Fibroblast of skin of back (primary cell): Measurements from ENCODE around the gene ISY1.

ENCODE experiments used
- DNase-seq: peaks from one replicate; pipeline ENCODE4 v3.0.0-alpha.2; 2013

ISY1 gene

DNA sequence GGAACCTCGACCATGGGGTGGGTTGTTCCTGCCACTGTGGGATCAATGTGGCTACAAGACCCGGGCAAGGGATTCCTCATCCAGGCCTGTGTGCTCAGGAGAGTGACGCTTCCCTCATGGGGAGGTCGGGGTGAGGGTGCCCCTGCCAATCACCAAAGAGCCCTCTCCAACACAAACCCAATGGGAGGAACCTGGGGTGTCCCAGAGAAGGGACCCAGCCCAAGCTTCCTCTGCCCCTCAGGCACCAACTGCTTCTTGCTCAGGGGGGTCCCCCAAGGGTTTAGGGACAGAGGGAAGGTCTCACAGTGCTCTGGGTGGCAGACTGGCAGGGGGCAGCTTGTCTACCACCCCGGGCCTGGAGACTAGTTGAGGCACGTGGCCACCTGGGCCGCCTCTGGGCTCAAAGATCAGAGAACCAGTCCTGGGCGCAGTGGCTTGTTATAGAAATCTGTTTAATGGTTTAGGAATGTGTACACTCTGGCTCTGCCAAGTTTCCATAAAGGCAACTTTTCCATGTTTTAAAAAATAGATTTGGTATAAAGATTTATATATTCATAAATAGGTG is 73.6 kb downstream of the ISY1 start:
- peak; percentile 6 for DNase-seq

DNA sequence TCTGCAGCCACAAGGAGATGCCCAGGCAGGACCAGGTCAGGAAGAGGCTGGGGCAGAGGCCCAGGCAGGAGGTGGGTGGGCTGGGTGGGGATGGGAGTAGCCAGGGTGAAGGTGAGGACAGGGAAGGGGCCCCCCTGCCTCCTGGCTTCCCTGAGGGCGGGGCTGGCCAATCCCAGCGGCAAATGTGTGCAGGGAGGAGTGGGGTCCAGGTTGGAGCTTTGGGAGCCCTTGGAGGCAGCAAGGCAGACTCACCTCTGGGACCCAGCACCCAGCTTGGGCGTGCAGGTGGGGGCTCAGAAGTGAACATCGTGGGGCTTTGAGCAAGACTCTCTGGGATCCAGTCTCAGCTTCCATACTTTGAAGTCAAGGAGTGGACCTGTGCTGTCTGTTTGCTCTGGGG is 75.0 kb downstream of the ISY1 start:
- no peak for DNase-seq

DNA sequence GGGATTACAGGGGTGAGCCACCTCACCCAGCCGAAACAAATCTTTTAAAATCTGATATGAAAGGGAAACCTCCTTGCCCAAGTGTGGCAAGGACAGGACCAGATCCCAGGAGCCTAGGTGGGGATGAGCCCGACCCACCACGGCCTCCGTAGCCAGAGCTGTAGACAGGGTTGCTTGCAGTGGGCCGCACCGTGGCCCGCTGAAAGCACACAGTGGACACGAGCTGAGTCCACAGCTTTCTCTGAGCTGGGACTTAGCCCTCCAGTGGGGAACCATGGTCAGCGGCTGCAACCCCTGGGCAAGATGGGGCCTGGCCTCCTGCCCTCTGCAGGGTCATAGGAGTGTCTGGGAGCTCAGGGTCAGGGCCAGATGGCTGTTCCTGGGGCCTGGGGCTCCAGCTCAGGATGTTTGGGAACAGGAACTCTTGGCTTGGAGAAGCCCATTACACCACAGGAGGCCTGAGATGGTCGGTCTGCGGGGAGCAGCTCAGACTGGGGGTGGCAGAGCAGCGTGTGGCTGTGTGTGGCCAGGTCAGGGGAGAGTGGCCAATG is 75.6 kb downstream of the ISY1 start:
- no peak for DNase-seq

DNA sequence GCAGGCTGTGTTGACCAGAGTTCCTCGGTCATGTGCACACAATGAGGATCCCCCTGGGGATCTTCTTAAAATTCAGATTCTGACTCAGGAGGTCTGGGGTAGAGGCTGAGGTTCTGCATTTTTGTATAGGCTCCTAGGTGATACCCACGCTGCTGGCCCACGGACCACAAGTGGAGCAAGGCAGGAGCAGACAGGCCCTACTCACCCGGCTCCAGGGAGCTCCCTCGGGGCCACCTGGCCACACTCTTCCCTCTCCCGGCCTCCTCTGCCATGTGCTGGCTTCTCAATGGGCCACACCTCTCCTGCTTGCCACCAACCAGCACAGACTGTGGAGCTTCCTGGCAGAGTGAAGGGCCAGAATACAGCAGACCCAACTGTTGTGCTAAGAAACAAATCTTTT is 76.4 kb downstream of the ISY1 start:
- no peak for DNase-seq

DNA sequence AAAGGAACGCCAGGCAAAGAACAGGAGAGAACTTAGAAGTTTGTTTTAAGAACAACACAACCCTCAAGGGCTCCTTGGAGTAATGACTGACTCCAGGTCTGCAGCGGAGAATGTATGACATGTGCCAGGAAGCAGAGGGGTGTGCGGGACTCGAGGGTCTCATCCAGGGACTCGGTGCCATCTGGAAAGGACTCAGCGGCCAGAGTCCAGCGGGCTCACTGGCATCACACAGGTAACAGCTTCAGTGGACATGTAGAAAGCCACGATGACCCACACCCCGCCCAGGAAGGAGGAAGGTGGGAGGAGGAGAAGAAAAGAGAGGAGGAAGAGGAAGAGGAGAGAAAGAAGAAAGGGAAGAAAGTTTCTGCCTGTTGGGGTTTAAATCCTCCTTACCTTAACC is 78.8 kb downstream of the ISY1 start:
- no peak for DNase-seq

DNA sequence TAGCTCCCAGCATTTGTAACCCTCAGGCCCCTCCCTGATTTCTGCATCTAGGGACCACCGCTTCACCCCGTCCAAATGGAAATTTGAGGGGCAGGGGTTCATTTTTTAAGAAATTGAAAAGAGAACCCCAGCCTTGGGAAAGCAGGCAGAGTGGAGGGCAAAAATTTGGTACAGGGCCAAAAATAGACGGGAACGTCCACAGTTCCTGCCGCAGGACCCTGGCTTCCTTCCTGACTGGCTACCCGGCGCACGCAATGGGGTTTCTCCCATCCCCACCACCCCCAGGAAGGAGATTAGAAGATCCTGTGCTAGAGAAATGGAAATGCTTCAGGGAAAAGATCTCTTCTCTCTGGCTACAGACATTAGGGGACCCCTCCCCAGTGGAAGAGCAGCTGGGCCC is 79.4 kb downstream of the ISY1 start:
- DNase-seq: no peak

DNA sequence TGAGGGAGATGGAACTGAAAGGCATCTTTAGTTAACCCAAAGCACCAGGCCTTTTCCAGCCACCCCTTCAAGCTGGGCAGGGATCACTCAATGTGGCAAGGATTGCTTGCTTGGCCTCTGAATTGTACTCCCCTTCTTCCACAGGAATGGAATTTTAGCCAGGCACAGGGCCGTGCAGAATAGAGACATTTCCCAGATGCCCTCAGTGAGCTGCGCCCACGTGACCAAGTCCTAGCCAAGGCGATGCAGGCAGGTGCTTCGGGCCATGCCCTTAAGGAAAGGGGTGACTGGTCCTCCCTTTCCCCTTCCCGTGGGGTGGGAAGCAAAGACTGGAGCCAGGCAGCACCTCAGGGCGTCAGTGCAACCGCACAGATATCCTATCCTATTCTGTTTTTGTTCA is 82.4 kb downstream of the ISY1 start:
- DNase-seq: no peak
